Kidney tubule cell (primary cell): ENCODE results near the gene GALNT17.

ENCODE experiments used
- DNase-seq: peaks from one replicate; pipeline ENCODE4 v3.0.0-alpha.2; 2018; ENCODE audit warnings: low spot score

The GALNT17 gene

GRCh38 chr7:71750290-71750689, 618.3 kb downstream of the GALNT17 start:
- no peak for DNase-seq

- DNase-seq = peak; percentile 23
Observed at GRCh38 chr7:71752171-71752935, 620.4 kb downstream of the GALNT17 start.

DNA sequence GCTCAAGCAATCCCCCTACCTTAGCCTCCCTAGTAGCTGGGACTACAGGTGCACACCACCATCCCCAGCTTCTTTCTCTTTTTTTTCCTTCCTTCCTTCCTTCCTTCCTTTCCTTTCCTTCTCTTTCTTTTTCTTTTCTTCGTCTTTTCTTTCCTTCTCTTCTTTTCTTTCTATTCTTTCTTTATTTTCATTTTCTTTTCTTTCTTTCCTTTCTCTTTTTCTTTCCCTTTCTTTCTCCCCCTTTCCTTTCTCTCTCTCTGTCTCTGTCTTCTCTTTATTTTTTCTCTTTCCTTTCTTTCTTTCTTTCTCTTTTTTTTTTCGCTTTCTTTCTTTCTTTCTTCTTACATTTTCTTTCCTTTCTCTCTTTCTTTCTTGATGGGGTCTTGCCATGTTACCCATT, 621.3 kb downstream of the GALNT17 start:
- DNase-seq = no peak

DNA sequence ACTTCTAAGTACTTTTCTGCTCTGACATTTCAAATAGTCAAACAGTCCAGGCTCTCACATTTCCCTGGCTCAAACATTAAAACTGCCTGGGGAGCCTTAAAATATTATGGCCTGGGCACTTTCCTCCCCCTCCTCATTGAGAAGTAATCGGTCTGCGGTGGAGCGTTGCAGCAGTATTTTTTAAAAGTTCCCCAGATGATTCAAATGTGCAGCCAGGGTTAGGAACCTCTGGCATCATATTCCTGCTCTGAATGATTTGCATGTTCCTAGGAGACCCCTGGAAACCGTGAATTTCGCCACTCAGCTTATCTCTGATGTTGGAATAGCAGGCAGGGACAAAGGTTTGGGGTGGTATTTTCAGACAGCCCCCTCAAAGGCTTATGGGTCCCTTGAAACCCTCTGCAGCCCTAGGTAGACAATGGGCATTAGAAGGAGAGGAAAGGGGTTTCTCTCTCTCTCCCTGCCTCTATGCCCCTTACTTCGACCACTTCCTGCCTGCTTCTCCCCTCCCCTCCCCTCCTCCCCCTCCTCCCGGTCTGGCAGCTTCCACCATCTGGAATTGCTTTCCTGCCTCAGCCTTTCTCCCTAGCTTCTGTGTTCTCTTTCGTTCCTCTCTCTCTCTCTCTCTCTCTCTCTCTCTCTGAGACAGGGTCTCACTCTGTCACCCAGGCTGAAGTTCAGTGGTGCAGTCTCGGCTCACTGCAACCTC, 622.2 kb downstream of the GALNT17 start:
- no peak for DNase-seq

DNA sequence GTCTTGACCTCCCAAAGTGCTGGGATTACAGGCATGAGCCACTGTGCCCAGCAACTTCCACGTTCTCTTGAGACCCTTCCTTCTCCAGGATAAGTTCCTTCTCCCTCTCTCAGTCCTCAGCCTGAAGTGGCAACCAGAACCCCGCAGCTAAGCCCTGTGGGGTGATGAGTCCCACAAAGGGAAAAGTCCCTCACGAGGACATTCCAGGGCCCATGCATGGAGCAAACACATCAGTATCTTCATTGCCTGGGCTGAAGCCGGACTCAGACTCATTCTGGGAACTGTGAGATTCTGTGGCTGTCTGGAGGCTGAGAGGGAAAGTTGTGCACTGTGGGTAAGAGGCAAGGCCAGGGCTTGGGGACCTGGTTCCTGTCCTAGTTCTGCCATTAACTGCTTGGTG, 622.9 kb downstream of the GALNT17 start:
- no peak for DNase-seq

- DNase-seq = no peak
Observed at GRCh38 chr7:71761336-71761735, 629.4 kb downstream of the GALNT17 start.
